CD14-positive monocyte (primary cell): ENCODE measurements around the gene KCNJ2. TPM values are rescaled to one million over a fixed set of nuclear protein-coding genes. Genes with fewer than 3 reads are reported as not detected.
A peak's percentile ranks its signal among the peaks of the same experiment; 100 is the strongest.

Experiments used
- DNase-seq, 3 donors: peaks; one replicate each; pipeline ENCODE4 v3.0.0-alpha.2; 2011 to 2022
- H2AFZ ChIP-seq: 2 replicates; pipeline ENCODE4 v1.6.0; 2012; ENCODE audit warnings: mild to moderate bottlenecking, low read depth, low read length, inconsistent platforms; ENCODE audit not compliant: insufficient read depth, poor library complexity, severe bottlenecking
- H3K27ac ChIP-seq, 2 donors: 1 replicate in 1 of 2; 2 replicates in 1 of 2; pipeline ENCODE4 v1.5.1; 2012 to 2013; ENCODE audit warnings: low read length in 2 of 2, control low read depth in 1 of 2, inconsistent platforms in 1 of 2, low read depth in 1 of 2, mild to moderate bottlenecking in 1 of 2
- H3K27me3 ChIP-seq, 2 donors: one replicate each; pipeline versions ENCODE4 v1.6.0 to v1.6.1; 2011 to 2013; ENCODE audit warnings: low read length in 2 of 2; ENCODE audit not compliant: control insufficient read depth in 2 of 2, insufficient read depth in 2 of 2
- H3K36me3 ChIP-seq, 2 donors: replicated peaks in 1 of 2; 1 replicate in 1 of 2; 2 replicates in 1 of 2; pipeline versions ENCODE4 v1.5.1 to v1.6.1; 2012 to 2013; ENCODE audit warnings: low read length in 2 of 2, control low read depth in 1 of 2, inconsistent platforms in 1 of 2, mild to moderate bottlenecking in 1 of 2; ENCODE audit not compliant: insufficient read depth in 2 of 2, control insufficient read depth in 1 of 2
- H3K4me1 ChIP-seq, 2 donors: 1 replicate in 1 of 2; 2 replicates in 1 of 2; pipeline versions ENCODE4 v1.5.1 to v1.6.1; 2012 to 2013; ENCODE audit warnings: low read length in 2 of 2, control low read depth in 1 of 2, inconsistent platforms in 1 of 2, mild to moderate bottlenecking in 1 of 2, moderate library complexity in 1 of 2; ENCODE audit not compliant: insufficient read depth in 2 of 2, control insufficient read depth in 1 of 2
- H3K4me2 ChIP-seq: replicated peaks from 2 replicates; pipeline ENCODE3; 2012; ENCODE audit warnings: low read length, moderate library complexity, mild to moderate bottlenecking; ENCODE audit not compliant: poor library complexity, severe bottlenecking; ENCODE audit errors: extremely low read depth
- H3K4me3 ChIP-seq, 3 experiments: fragments of 200-600 bp in 1 of 3; sonication (generic) in 1 of 3; replicated peaks in 1 of 3; 1 replicate in 2 of 3; 2 replicates in 1 of 3; pipeline ENCODE4 v1.5.1; 2011 to 2013; ENCODE audit warnings: low read length in 3 of 3, mild to moderate bottlenecking in 3 of 3, control low read depth in 2 of 3, low read depth in 2 of 3, inconsistent platforms in 1 of 3, moderate library complexity in 1 of 3
- H3K79me2 ChIP-seq: 2 replicates; pipeline ENCODE4 v1.6.0; 2012; ENCODE audit warnings: mild to moderate bottlenecking, control low read depth, inconsistent platforms, low read length, moderate library complexity; ENCODE audit not compliant: insufficient read depth
- H3K9ac ChIP-seq: 2 replicates; pipeline ENCODE4 v1.6.0; 2017; ENCODE audit warnings: low read length, mild to moderate bottlenecking; ENCODE audit not compliant: insufficient read depth, poor library complexity, severe bottlenecking
- H3K9me3 ChIP-seq, 2 donors: replicated peaks in 1 of 2; 1 replicate in 1 of 2; 2 replicates in 1 of 2; pipeline versions ENCODE4 v1.5.1 to v1.6.1; 2012 to 2013; ENCODE audit warnings: low read length in 2 of 2, control low read depth in 1 of 2; ENCODE audit not compliant: control insufficient read depth in 1 of 2, insufficient read depth in 1 of 2
- H4K20me1 ChIP-seq: 2 replicates; pipeline ENCODE4 v1.6.0; 2012; ENCODE audit warnings: mild to moderate bottlenecking, low read length, control low read depth, moderate library complexity; ENCODE audit not compliant: insufficient read depth
- H3K27ac Mint-ChIP-seq, 7 donors: one replicate each; pipeline ENCODE4 v1.8.0; 2020; ENCODE audit warnings: mild to moderate bottlenecking in 7 of 7, mixed read lengths in 7 of 7, moderate library complexity in 6 of 7, inconsistent platforms in 2 of 7
- H3K27me3 Mint-ChIP-seq, 3 donors: one replicate each; pipeline ENCODE4 v1.8.0; 2021 to 2022; ENCODE audit warnings: low read depth in 3 of 3, mild to moderate bottlenecking in 3 of 3, mixed read lengths in 3 of 3, moderate library complexity in 3 of 3, inconsistent platforms in 1 of 3
- H3K36me3 Mint-ChIP-seq, 2 donors: one replicate each; pipeline ENCODE4 v1.8.0; 2020; ENCODE audit warnings: mixed read lengths in 2 of 2, inconsistent platforms in 1 of 2, mild to moderate bottlenecking in 1 of 2
- H3K4me1 Mint-ChIP-seq: one replicate; pipeline ENCODE4 v1.8.0; 2020; ENCODE audit warnings: mild to moderate bottlenecking, mixed read lengths
- H3K4me3 Mint-ChIP-seq, 2 donors: one replicate each; pipeline ENCODE4 v1.8.0; 2020; ENCODE audit warnings: mild to moderate bottlenecking in 2 of 2, mixed read lengths in 2 of 2, moderate library complexity in 1 of 2
- H3K9me3 Mint-ChIP-seq, 7 donors: one replicate each; pipeline ENCODE4 v1.8.0; 2020 to 2022; ENCODE audit warnings: mixed read lengths in 7 of 7, mild to moderate bottlenecking in 6 of 7, moderate library complexity in 6 of 7, inconsistent platforms in 2 of 7
- WGBS: methylation state at CpG from one replicate; pipeline ENCODE4 v1.1.5; 2013; ENCODE audit warnings: missing lambda C conversion rate; ENCODE audit not compliant: insufficient coverage; 5-methylcytosine and 5-hydroxymethylcytosine counted together
- intact Hi-C, 2 donors: fragments of 100-400 bp; cut with micrococcal nuclease; formaldehyde crosslinking; loops; one replicate each; pipeline versions ENCODE4 v1.15.0 to v1.15.1; 2023
- polyA plus RNA-seq, 3 donors: library from polyadenylated mRNA; depleted of rRNA in 1 of 3; unstranded in 2 of 3; stranded (reverse) in 1 of 3; fragments of 300-500 nt in 2 of 3; fragments of >200 nt in 1 of 3; fragmentation: Illumina TruSeq in 2 of 3; gene quantifications; 1 replicate in 2 of 3; 2 replicates in 1 of 3; pipeline ENCODE4 v1.2.3, GENCODE V29; 2012 to 2021
- TF ChIP-seq, protein P1 (sequence below): fragments of 200-600 bp; IDR thresholded peaks from one replicate; pipeline ENCODE4 v1.8.0; 2022; ENCODE audit warnings: antibody characterized with exemption, mild to moderate bottlenecking

KCNJ2 gene
- polyA plus RNA-seq, 3 donors, result 0.37 to 2.0 (median 1.7) TPM

DNA sequence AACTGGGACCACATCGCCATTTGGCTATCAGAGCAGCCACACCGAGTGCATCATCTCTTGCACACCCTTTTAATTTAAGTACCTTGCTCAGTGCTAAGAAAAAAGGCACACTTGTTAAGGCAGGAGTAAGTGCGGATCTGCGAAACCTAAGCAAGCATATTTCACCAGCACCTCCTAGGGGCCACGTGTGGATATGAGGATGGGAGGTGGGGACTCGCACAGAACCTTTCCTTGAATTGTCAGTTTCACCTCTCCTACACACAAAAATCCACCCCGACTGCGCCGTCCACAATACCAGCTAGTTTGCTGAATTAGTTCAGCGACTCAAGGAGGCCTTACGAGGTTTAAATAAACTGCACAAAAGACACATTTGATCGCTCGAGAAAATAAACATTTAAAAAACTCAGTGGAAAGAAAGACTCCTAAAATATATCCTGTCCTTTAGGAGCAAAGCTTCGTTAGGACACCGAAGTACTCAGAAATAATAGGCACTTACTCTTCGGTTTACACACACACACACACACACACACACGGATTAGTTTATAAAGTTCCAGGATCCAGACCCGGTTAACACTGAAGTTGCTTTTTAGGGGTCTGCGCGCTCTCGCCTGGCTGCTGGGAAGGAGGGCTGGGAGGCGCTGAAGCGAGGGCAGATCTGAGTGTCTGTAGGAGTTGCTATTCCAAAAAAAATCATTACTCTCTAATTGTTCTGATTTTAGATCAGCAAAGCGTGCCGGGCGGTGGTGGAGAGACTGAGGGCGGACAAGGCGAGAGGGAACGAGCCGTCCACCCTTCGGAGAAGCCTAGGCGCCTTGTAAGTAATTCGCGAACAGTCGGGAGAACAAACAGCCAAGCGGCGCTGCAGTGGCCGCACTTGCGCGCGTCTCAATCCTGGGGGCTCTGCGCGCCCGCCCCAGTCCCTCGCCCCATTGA is 1.0 kb upstream of the KCNJ2 start:
- Histone ChIP-seq H3K4me3 (peak overlapping the region; percentile 75 to 97 (median 89)), H3K36me3 (no peaks in the 10 kb centered on the region), H3K4me1 (peaks cover 30 to 49% of the 10 kb centered on the region in 2 donors), H3K9ac (peak overlapping the region; percentile 74), H3K27me3 (no peaks in the 10 kb centered on the region), H3K79me2 (peaks cover 40% of the 10 kb centered on the region), H3K4me2 (peak overlapping the region; percentile 87), H4K20me1 (peaks cover 38% of the 10 kb centered on the region), H3K9me3 (no peaks in the 10 kb centered on the region), H2AFZ (peak overlapping the region; percentile 93), H3K27ac (peak overlapping the region; percentile 71 to 87)
- 0% methylated on average over 22 of the region's 45 CpGs for WGBS
- peaks cover 0 to 1% of the 10 kb centered on the region in 2 donors for H3K36me3 Mint-ChIP-seq
- DNase-seq, result peak; percentile 30 to 57 (median 43)
- peak overlapping the region; percentile 91 to 95 for H3K4me3 Mint-ChIP-seq
- peak overlapping the region; percentile 51 to 94 (median 83) for H3K27ac Mint-ChIP-seq
- H3K9me3 Mint-ChIP-seq, result peaks cover 0 to 3% (median 0%) of the 10 kb centered on the region in 7 donors
- intact Hi-C loops, result loop anchor here in 1 of 2 donors (2.0 kb wide), 1 partner anchor 126 kb away; no protein-coding TSS in a partner anchor
- peaks cover 52% of the 10 kb centered on the region for H3K4me1 Mint-ChIP-seq
- TF ChIP-seq, protein P1, sequence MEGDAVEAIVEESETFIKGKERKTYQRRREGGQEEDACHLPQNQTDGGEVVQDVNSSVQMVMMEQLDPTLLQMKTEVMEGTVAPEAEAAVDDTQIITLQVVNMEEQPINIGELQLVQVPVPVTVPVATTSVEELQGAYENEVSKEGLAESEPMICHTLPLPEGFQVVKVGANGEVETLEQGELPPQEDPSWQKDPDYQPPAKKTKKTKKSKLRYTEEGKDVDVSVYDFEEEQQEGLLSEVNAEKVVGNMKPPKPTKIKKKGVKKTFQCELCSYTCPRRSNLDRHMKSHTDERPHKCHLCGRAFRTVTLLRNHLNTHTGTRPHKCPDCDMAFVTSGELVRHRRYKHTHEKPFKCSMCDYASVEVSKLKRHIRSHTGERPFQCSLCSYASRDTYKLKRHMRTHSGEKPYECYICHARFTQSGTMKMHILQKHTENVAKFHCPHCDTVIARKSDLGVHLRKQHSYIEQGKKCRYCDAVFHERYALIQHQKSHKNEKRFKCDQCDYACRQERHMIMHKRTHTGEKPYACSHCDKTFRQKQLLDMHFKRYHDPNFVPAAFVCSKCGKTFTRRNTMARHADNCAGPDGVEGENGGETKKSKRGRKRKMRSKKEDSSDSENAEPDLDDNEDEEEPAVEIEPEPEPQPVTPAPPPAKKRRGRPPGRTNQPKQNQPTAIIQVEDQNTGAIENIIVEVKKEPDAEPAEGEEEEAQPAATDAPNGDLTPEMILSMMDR, result peak; percentile 68
- H3K27me3 Mint-ChIP-seq, result peaks cover 0 to 2% (median 0%) of the 10 kb centered on the region in 3 donors
